IMR-90 (cell line): ENCODE results near the gene TBRG4. TPM values are rescaled to one million over a fixed set of nuclear protein-coding genes. Genes with fewer than 3 reads are reported as not detected.

Source experiments
- ATAC-seq: fragments of 200-7000 bp; cut with Tn5 transposase; 2 replicates; pipeline ENCODE4 v1.9.1; 2020; ENCODE audit warnings: low read depth, mild to moderate bottlenecking, moderate library complexity
- BruUV-seq: library from RNA; stranded (reverse); fragments of 400-500 nt; replicated peaks from 2 replicates; lab custom pipeline; 2021; lab: Mats Ljungman, UMichigan
- CTCF ChIA-PET: fragments of 300-600 bp; formaldehyde crosslinking; extraction: SDS; loops from one replicate; lab custom pipeline; 2021; ENCODE audit warnings: antibody characterized with exemption; lab: Yijun Ruan, JAX
- POLR2A ChIA-PET: fragments of 300-600 bp; sonication (Branson Sonifier 250); formaldehyde crosslinking; loops from one replicate; lab custom pipeline; 2022; ENCODE audit warnings: antibody characterized with exemption; ENCODE audit not compliant: unreplicated experiment; lab: Charles Lee
- DNase-seq: peaks from one replicate; pipeline ENCODE4 v3.0.0; 2013
- H2AFZ ChIP-seq: replicated peaks from 2 replicates; pipeline ENCODE3; 2013; ENCODE audit warnings: low read length, mild to moderate bottlenecking; ENCODE audit not compliant: poor library complexity
- H2AK5ac ChIP-seq: 2 replicates; pipeline ENCODE4 v1.6.1; 2013; ENCODE audit warnings: low read depth, low read length, inconsistent platforms
- H2AK9ac ChIP-seq: replicated peaks from 2 replicates; pipeline ENCODE3; 2013; ENCODE audit warnings: mild to moderate bottlenecking, low read depth, low read length, moderate library complexity; ENCODE audit not compliant: poor library complexity
- H2BK120ac ChIP-seq: 2 replicates; pipeline ENCODE4 v1.6.1; 2013; ENCODE audit warnings: low read depth, low read length, inconsistent platforms
- H2BK15ac ChIP-seq: 3 replicates; pipeline ENCODE4 v1.6.1; 2013; ENCODE audit warnings: low read depth, low read length, inconsistent platforms
- H2BK20ac ChIP-seq: 2 replicates; pipeline ENCODE4 v1.6.1; 2013; ENCODE audit warnings: low read depth, mild to moderate bottlenecking, inconsistent platforms, low read length, moderate library complexity
- H2BK5ac ChIP-seq: 2 replicates; pipeline ENCODE4 v1.6.1; 2013; ENCODE audit warnings: mild to moderate bottlenecking, low read depth, low read length, inconsistent platforms; ENCODE audit not compliant: poor library complexity, severe bottlenecking
- H3K14ac ChIP-seq: replicated peaks from 2 replicates; pipeline ENCODE4 v1.6.1; 2013; ENCODE audit warnings: low read depth, low read length, inconsistent platforms
- H3K18ac ChIP-seq: 2 replicates; pipeline ENCODE4 v1.6.1; 2013; ENCODE audit warnings: low read depth, low read length, control low read depth
- H3K23ac ChIP-seq: 2 replicates; pipeline ENCODE4 v1.6.1; 2013; ENCODE audit warnings: low read depth, low read length, inconsistent platforms
- H3K27ac ChIP-seq: 2 replicates; pipeline ENCODE4 v1.5.1; 2013; ENCODE audit warnings: mild to moderate bottlenecking, control low read depth, low read length; ENCODE audit not compliant: insufficient read depth
- H3K27me3 ChIP-seq: 2 replicates; pipeline ENCODE4 v1.6.1; 2013; ENCODE audit warnings: low read length; ENCODE audit not compliant: control insufficient read depth, insufficient read depth
- H3K36me3 ChIP-seq: 2 replicates; pipeline ENCODE4 v1.6.1; 2013; ENCODE audit warnings: low read length, mixed read lengths; ENCODE audit not compliant: control insufficient read depth, insufficient read depth
- H3K4ac ChIP-seq: 2 replicates; pipeline ENCODE4 v1.6.1; 2013; ENCODE audit warnings: low read depth, low read length, inconsistent platforms
- H3K4me1 ChIP-seq: 2 replicates; pipeline ENCODE4 v1.6.1; 2013; ENCODE audit warnings: low read length, mixed read lengths; ENCODE audit not compliant: control insufficient read depth, insufficient read depth
- H3K4me2 ChIP-seq: 2 replicates; pipeline ENCODE4 v1.6.1; 2013; ENCODE audit warnings: low read depth, mild to moderate bottlenecking, control low read depth, low read length, moderate library complexity
- H3K4me3 ChIP-seq: 2 replicates; pipeline ENCODE4 v1.5.1; 2013; ENCODE audit warnings: low read depth, mild to moderate bottlenecking, control low read depth, low read length, moderate library complexity; ENCODE audit not compliant: insufficient read depth
- H3K56ac ChIP-seq: 2 replicates; pipeline ENCODE4 v1.6.1; 2013; ENCODE audit warnings: low read length, inconsistent platforms; ENCODE audit not compliant: insufficient read depth; ENCODE audit errors: extremely low read depth
- H3K79me1 ChIP-seq, 2 experiments: 2 replicates each; pipeline ENCODE4 v1.6.1; 2013; ENCODE audit warnings: low read length in 2 of 2, inconsistent platforms in 1 of 2, low read depth in 1 of 2
- H3K9ac ChIP-seq: 2 replicates; pipeline ENCODE4 v1.6.1; 2013; ENCODE audit warnings: low read depth, low read length, control low read depth
- H3K9me1 ChIP-seq: 2 replicates; pipeline ENCODE4 v1.6.1; 2013; ENCODE audit warnings: low read length, inconsistent platforms; ENCODE audit not compliant: insufficient read depth
- H3K9me3 ChIP-seq: 2 replicates; pipeline ENCODE4 v1.6.1; 2013; ENCODE audit warnings: low read length; ENCODE audit not compliant: control insufficient read depth, insufficient read depth
- H4K20me1 ChIP-seq: 2 replicates; pipeline ENCODE4 v1.6.1; 2013; ENCODE audit warnings: low read length, inconsistent platforms; ENCODE audit not compliant: insufficient read depth
- H4K5ac ChIP-seq: 2 replicates; pipeline ENCODE4 v1.6.1; 2013; ENCODE audit warnings: mild to moderate bottlenecking, low read depth, low read length, control low read depth
- H4K8ac ChIP-seq, 2 experiments: 2 replicates each; pipeline ENCODE4 v1.6.1; 2013; ENCODE audit warnings: low read depth in 2 of 2, low read length in 2 of 2, control low read depth in 1 of 2, inconsistent platforms in 1 of 2
- H4K91ac ChIP-seq: 2 replicates; pipeline ENCODE4 v1.6.1; 2013; ENCODE audit warnings: low read depth, low read length, inconsistent platforms; ENCODE audit not compliant: insufficient read depth
- BHLHE40 ChIP-seq: fragments of 150-350 bp; IDR thresholded peaks from 2 replicates; pipeline ENCODE4 v1.6.1; 2016; ENCODE audit warnings: mild to moderate bottlenecking, low read depth, low read length
- CEBPB ChIP-seq: IDR thresholded peaks from 2 replicates; pipeline ENCODE4 v1.6.1; 2012; ENCODE audit warnings: low read depth, low read length, improper control_type of control experiment
- FOS ChIP-seq: fragments of 150-350 bp; IDR thresholded peaks from 2 replicates; pipeline ENCODE4 v1.6.1; 2016; ENCODE audit warnings: low read depth, low read length
- MAFK ChIP-seq: IDR thresholded peaks from 2 replicates; pipeline ENCODE4 v1.6.1; 2012; ENCODE audit warnings: low read depth, low read length, improper control_type of control experiment
- RAD21 ChIP-seq: IDR thresholded peaks from 2 replicates; pipeline ENCODE4 v1.6.1; 2012; ENCODE audit warnings: low read length, improper control_type of control experiment
- WGBS, 2 experiments: methylation state at CpG; one replicate each; pipeline versions ENCODE4 v1.1.5 to v1.1.7; 2013; ENCODE audit warnings: missing lambda C conversion rate in 2 of 2; ENCODE audit not compliant: insufficient read length in 1 of 2; ENCODE audit errors: extremely low coverage in 2 of 2; 5-methylcytosine and 5-hydroxymethylcytosine counted together
- dilution Hi-C: fragments of 300-500 bp; cut with HindIII; formaldehyde crosslinking; loops from one replicate; pipeline ENCODE4 v1.14.3; 2018; ENCODE audit warnings: low sequenced_read_pairs; ENCODE audit not compliant: unreplicated experiment
- in situ Hi-C: fragments of 300-500 bp; cut with MboI; formaldehyde crosslinking; loops from 3 replicates; pipeline ENCODE4 v1.14.3; 2019; ENCODE audit warnings: low sequenced_read_pairs, inconsistent platforms, mixed read lengths
- intact Hi-C: fragments of 100-400 bp; cut with micrococcal nuclease; formaldehyde crosslinking; loops from 2 replicates; pipeline ENCODE4 v1.10.0; 2022
- polyA plus RNA-seq, 3 experiments: library from polyadenylated mRNA; depleted of rRNA; stranded (reverse); fragments of >200 nt; gene quantifications; 2 replicates each; pipeline ENCODE4 v1.2.3, GENCODE V29; 2012; ENCODE audit warnings: low replicate concordance in 1 of 3
- total RNA-seq: library from RNA; depleted of rRNA; stranded (reverse); fragments of >200 nt; gene quantifications from 2 replicates; pipeline ENCODE4 v1.2.3, GENCODE V29; 2012

TBRG4 gene
- total and polyA plus RNA-seq, 2 of the 4 experiments (the other 2 are of a cell fraction) = 71.6 to 77.6 TPM

- no peaks in the 10 kb centered on the region for H3K27me3 ChIP-seq
- no peak overlapping the region for H3K27ac ChIP-seq
- H4K5ac ChIP-seq = no peak overlapping the region
- peaks cover 3% of the 10 kb centered on the region; the same call in 1 of the 2 replicates for H3K4me1 ChIP-seq
- no peak overlapping the region for H3K4me2 ChIP-seq
- no peak overlapping the region for H2AK5ac ChIP-seq
- H3K9me3 ChIP-seq = no peaks in the 10 kb centered on the region
- no peak overlapping the region for H2AK9ac ChIP-seq
- peaks cover 42 to 57% of the 10 kb centered on the region in 2 experiments for H3K79me1 ChIP-seq
- DNase-seq (no peak), ATAC-seq (no peak)
- in situ Hi-C loops = no loop called here
- no peaks in the 10 kb centered on the region for H3K9me1 ChIP-seq
- H4K91ac ChIP-seq = no peak overlapping the region
- ChIA-PET POLR2A (no interaction called here), CTCF (no interaction called here)
- WGBS, 2 experiments = 100% methylated on average over 5 of the region's 8 CpGs; no CpG with 5 or more reads in 1 of the 2 experiments
- peaks cover 78% of the 10 kb centered on the region for H3K36me3 ChIP-seq
- dilution Hi-C loops = no loop called here
- no peak overlapping the region for H4K8ac ChIP-seq
- TF ChIP-seq CEBPB (no peak), BHLHE40 (no peak), FOS (no peak), MAFK (no peak), RAD21 (no peak)
- peaks cover 31% of the 10 kb centered on the region for H4K20me1 ChIP-seq
- no peak overlapping the region for H2BK20ac ChIP-seq
- H2BK5ac ChIP-seq = no peak overlapping the region
- H3K56ac ChIP-seq = no peak overlapping the region
- H2BK120ac ChIP-seq = no peak overlapping the region
- no peak overlapping the region for H3K18ac ChIP-seq
- intact Hi-C loops = no loop called here
- no TSS peak for BruUV-seq
- no peak overlapping the region for H2BK15ac ChIP-seq
- H3K4ac ChIP-seq = no peak overlapping the region
- no peak overlapping the region for H2AFZ ChIP-seq
- H3K23ac ChIP-seq = no peak overlapping the region
- no peak overlapping the region for H3K9ac ChIP-seq
- no peak overlapping the region for H3K4me3 ChIP-seq
- H3K14ac ChIP-seq = no peak overlapping the region
Measured at GRCh38 chr7:45105588-45106188, 5.8 kb downstream of the TBRG4 start.
